HepG2 (cell line): ENCODE data around the gene C1orf35. TPM values are rescaled to one million over a fixed set of nuclear protein-coding genes. Genes with fewer than 3 reads are reported as not detected.

ENCODE experiments used
- ATAC-seq: fragments of 200-7000 bp; cut with Tn5 transposase; 3 replicates; pipeline ENCODE4 v1.9.1; 2020; ENCODE audit warnings: mild to moderate bottlenecking, moderate library complexity
- BruUV-seq: library from RNA; stranded (reverse); fragments of 400-500 nt; replicated peaks from 2 replicates; lab custom pipeline; 2021; lab: Mats Ljungman, UMichigan
- CTCF ChIA-PET: fragments of 300-600 bp; formaldehyde crosslinking; extraction: SDS; loops from one replicate; lab custom pipeline; 2021; ENCODE audit warnings: low total read pairs, inconsistent platforms, low intra/inter-chr PET ratio; lab: Yijun Ruan, JAX
- POLR2A ChIA-PET: fragments of 350-600 bp; sonication (Branson Sonifier 250); formaldehyde crosslinking; loops from one replicate; lab custom pipeline; 2020; ENCODE audit warnings: antibody characterized with exemption, inconsistent platforms; lab: Yijun Ruan, JAX
- DNase-seq: peaks from one replicate; pipeline ENCODE4 v3.0.0-alpha.2; 2015; ENCODE audit warnings: low spot score
- FAIRE-seq: peaks from 3 replicates; lab custom pipeline; 2011; peaks lifted over from hg19 to GRCh38; lab: Jason Lieb, UNC
- H2AFZ ChIP-seq: one replicate; pipeline ENCODE4 v1.6.1; 2011; ENCODE audit warnings: low read length, inconsistent platforms
- H3K27ac ChIP-seq: fragments of 300-600 bp; 3 replicates; pipeline ENCODE4 v1.8.0; 2011; ENCODE audit warnings: mixed run types, mild to moderate bottlenecking, mixed read lengths, low read length, inconsistent platforms; ENCODE audit not compliant: insufficient read depth; ENCODE audit errors: extremely low read length
- H3K27me3 ChIP-seq, 2 experiments: fragments of 200-600 bp in 1 of 2; 2 replicates in 1 of 2; 3 replicates in 1 of 2; pipeline versions ENCODE4 v1.6.0 to v1.8.0; 2011; ENCODE audit warnings: low read length in 2 of 2, mild to moderate bottlenecking in 2 of 2, moderate library complexity in 2 of 2, inconsistent platforms in 1 of 2; ENCODE audit not compliant: insufficient read depth in 2 of 2, control insufficient read depth in 1 of 2
- H3K36me3 ChIP-seq, 2 experiments: fragments of 200-600 bp in 1 of 2; replicated peaks in 1 of 2; 2 replicates in 1 of 2; 3 replicates in 1 of 2; pipeline versions ENCODE4 v1.5.1 to v1.8.0; 2011; ENCODE audit warnings: low read length in 2 of 2, inconsistent platforms in 1 of 2; ENCODE audit not compliant: insufficient read depth in 2 of 2, control insufficient read depth in 1 of 2
- H3K4me1 ChIP-seq: 2 replicates; pipeline ENCODE4 v1.5.1; 2012; ENCODE audit warnings: low read length, inconsistent platforms; ENCODE audit not compliant: insufficient read depth
- H3K4me2 ChIP-seq: 2 replicates; pipeline ENCODE4 v1.6.0; 2011; ENCODE audit warnings: low read depth, low read length, inconsistent platforms
- H3K4me3 ChIP-seq, 3 experiments: fragments of 200-600 bp in 1 of 3; sonication (generic), shearing (Covaris generic) in 1 of 3; replicated peaks in 1 of 3; 2 replicates each; pipeline ENCODE4 v1.5.1; 2011 to 2016; ENCODE audit warnings: low read length in 3 of 3, inconsistent platforms in 2 of 3, low read depth in 2 of 3, mild to moderate bottlenecking in 2 of 3, control low read depth in 1 of 3, mixed read lengths in 1 of 3; ENCODE audit not compliant: insufficient read depth in 1 of 3
- H3K79me2 ChIP-seq: one replicate; pipeline ENCODE4 v1.6.1; 2011; ENCODE audit warnings: low read length, inconsistent platforms; ENCODE audit not compliant: insufficient read depth
- H3K9ac ChIP-seq: 2 replicates; pipeline ENCODE4 v1.6.0; 2011; ENCODE audit warnings: mild to moderate bottlenecking, low read depth, low read length, inconsistent platforms; ENCODE audit not compliant: insufficient read depth
- H3K9me3 ChIP-seq: 2 replicates; pipeline ENCODE4 v1.5.1; 2012; ENCODE audit warnings: mild to moderate bottlenecking, low read length
- H4K20me1 ChIP-seq: 2 replicates; pipeline ENCODE4 v1.6.0; 2011; ENCODE audit warnings: inconsistent platforms, mild to moderate bottlenecking, low read length, moderate library complexity; ENCODE audit not compliant: insufficient read depth
- GPN1 ChIP-seq: sonication (generic); formaldehyde crosslinking; IDR thresholded peaks from 2 replicates; pipeline ENCODE4 v1.5.1; 2020; ENCODE audit warnings: missing genetic modification reagents, borderline replicate concordance
- HDAC6 ChIP-seq: fragments of 200-600 bp; sonication (generic); IDR thresholded peaks from 2 replicates; pipeline ENCODE4 v1.7.0; 2017; ENCODE audit warnings: mild to moderate bottlenecking, antibody characterized with exemption, low read length, low read depth
- RERE ChIP-seq: IDR thresholded peaks from 2 replicates; pipeline ENCODE4 v1.6.1; 2016; ENCODE audit warnings: low read depth, missing genetic modification reagents, missing compliant biosample characterization
- TAF15 ChIP-seq: fragments of 200-400 bp; formaldehyde crosslinking; IDR thresholded peaks from one replicate; pipeline ENCODE4 v1.6.1; 2018; ENCODE audit warnings: mild to moderate bottlenecking, low read depth, low read length; ENCODE audit not compliant: poor library complexity, severe bottlenecking
- ZMYM4 ChIP-seq: sonication (generic); formaldehyde crosslinking; IDR thresholded peaks from 2 replicates; pipeline ENCODE4 v1.8.1; 2023; ENCODE audit warnings: mild to moderate bottlenecking, missing genetic modification reagents
- ZNF570 ChIP-seq: sonication (generic); formaldehyde crosslinking; IDR thresholded peaks from 2 replicates; pipeline ENCODE4 v1.4.0; 2020; ENCODE audit warnings: mild to moderate bottlenecking, missing genetic modification reagents, borderline replicate concordance
- ZNF710 ChIP-seq: sonication (generic); formaldehyde crosslinking; IDR thresholded peaks from 2 replicates; pipeline ENCODE4 v1.5.0; 2020; ENCODE audit warnings: mild to moderate bottlenecking, missing genetic modification reagents, borderline replicate concordance
- ZUFSP ChIP-seq: sonication (generic); formaldehyde crosslinking; IDR thresholded peaks from 2 replicates; pipeline ENCODE4 v1.9.0; 2021; ENCODE audit warnings: missing genetic modification reagents, mild to moderate bottlenecking, borderline replicate concordance
- WGBS: methylation state at CpG from one replicate; pipeline ENCODE4 v1.1.6; 2017; ENCODE audit warnings: low lambda C conversion rate; 5-methylcytosine and 5-hydroxymethylcytosine counted together
- in situ Hi-C: cut with HindIII; loops from 2 replicates; pipeline ENCODE4 v1.10.0; 2017; ENCODE audit warnings: low pct_unique_long_range_greater_than_20kb; ENCODE audit not compliant: extremely low pct_ligation_motif_present
- intact Hi-C: fragments of 100-400 bp; cut with micrococcal nuclease; formaldehyde crosslinking; loops from one replicate; pipeline ENCODE4 v1.10.0; 2022; ENCODE audit not compliant: unreplicated experiment
- polyA plus RNA-seq, 8 experiments: library from polyadenylated mRNA; depleted of rRNA in 3 of 8; stranded (reverse) in 7 of 8; unstranded in 1 of 8; fragments of >200 nt; fragmentation: Illumina TruSeq in 4 of 8; extraction: Trizol in 4 of 8; gene quantifications; 2 replicates each; pipeline versions ENCODE4 v1.2.1 to v1.2.3, GENCODE V29; 2011 to 2016; ENCODE audit warnings: low read depth in 4 of 8, missing spikeins in 1 of 8, mixed read lengths in 1 of 8; ENCODE audit not compliant: insufficient read depth in 1 of 8
- total RNA-seq, 5 experiments: library from RNA; depleted of rRNA; stranded (reverse); fragments of >200 nt; fragmentation: Illumina TruSeq; extraction: Trizol; gene quantifications; 2 replicates each; pipeline ENCODE4 v1.2.3, GENCODE V29; 2016; ENCODE audit warnings: low read depth in 1 of 5

The C1orf35 gene
- total and polyA plus RNA-seq, 2 of the 13 experiments (the other 11 are each of a cell fraction or from before 2014, with no cell fraction given), result 8.1 to 19.3 TPM

GRCh38 chr1:228131766-228132165, 28.6 kb upstream of the C1orf35 start:
- WGBS, result 2% methylated on average over 2 of the region's 2 CpGs
- Histone ChIP-seq H4K20me1 (no peaks in the 10 kb centered on the region), H3K4me3 (no peak overlapping the region; a peak in 1 of 6 replicates), H3K9ac (no peak overlapping the region), H2AFZ (no peak overlapping the region), H3K4me1 (0 out of 2 replicates have a peak, but pooled peaks cover 4% of the 10 kb centered on the region), H3K27me3 (peaks cover 0 to 8% of the 10 kb centered on the region in 2 experiments; a peak in 2 of 5 replicates), H3K4me2 (no peak overlapping the region), H3K79me2 (no peaks in the 10 kb centered on the region), H3K36me3 (no peaks in the 10 kb centered on the region), H3K9me3 (no peaks in the 10 kb centered on the region), H3K27ac (no peak overlapping the region)
- no TSS peak for BruUV-seq
- CTCF ChIA-PET, result interaction anchor here (1.5 to 1.8 kb wide), 2 partner anchors 34 to 60 kb away, joined by 7 to 12 read pairs; partner anchors contain the start of gene IBA57
- TF ChIP-seq GPN1 (CRISPR knock-in tag) (no peak), HDAC6 (no peak), TAF15 (no peak)
- intact Hi-C loops, result loop anchor here (1.0 to 2.0 kb wide), 4 partner anchors 9 to 60 kb away; partner anchors contain the start of gene GUK1
- DNase-seq, result no peak
- POLR2A ChIA-PET, result no interaction called here
- FAIRE-seq, result no peak
- no peak for ATAC-seq
- in situ Hi-C loops, result no loop called here

GRCh38 chr1:228125185-228125584, 22.1 kb upstream of the C1orf35 start:
- H3K36me3 ChIP-seq, result no peaks in the 10 kb centered on the region
- H3K27ac ChIP-seq, result no peak overlapping the region
- no peak overlapping the region for H3K4me3 ChIP-seq
- peaks cover 14% of the 10 kb centered on the region for H3K4me1 ChIP-seq
- no peaks in the 10 kb centered on the region for H4K20me1 ChIP-seq
- no peaks in the 10 kb centered on the region for H3K79me2 ChIP-seq
- in situ Hi-C loops, result no loop called here
- no peak overlapping the region for H3K4me2 ChIP-seq
- DNase-seq, result no peak
- intact Hi-C loops, result no loop called here
- WGBS, result 45% methylated on average over 5 of the region's 5 CpGs
- H2AFZ ChIP-seq, result no peak overlapping the region
- no TSS peak for BruUV-seq
- ChIA-PET CTCF (no interaction called here), POLR2A (no interaction called here)
- no peaks in the 10 kb centered on the region for H3K27me3 ChIP-seq
- FAIRE-seq, result no peak
- no peak overlapping the region for H3K9ac ChIP-seq
- no peaks in the 10 kb centered on the region for H3K9me3 ChIP-seq
- no peak for ATAC-seq
- TF ChIP-seq ZMYM4 (CRISPR knock-in tag) (no peak), ZNF710 (CRISPR knock-in tag) (no peak), RERE (CRISPR knock-in tag) (no peak), ZUFSP (CRISPR knock-in tag) (no peak), ZNF570 (CRISPR knock-in tag) (no peak)
